ENCODE results near the gene ANO3.

- TF ChIP-seq EZH2 (IDR thresholded peaks at IDR 0.05; ENCODE audit: insufficient read depth, poor library complexity, severe bottlenecking) (no peak), EZH2phosphoT487 (IDR thresholded peaks at IDR 0.05; ENCODE audit: insufficient read depth, low read depth) (no peak)
These were observed 225.7 kb downstream of the ANO3 start for GRCh38 chr11:26557666-26558065.

Data from GM23248 (cell line).